ENCODE data around the gene SMOC1. TPM values are rescaled to one million over a fixed set of nuclear protein-coding genes. Genes with fewer than 3 reads are reported as not detected.

SMOC1 gene
- total RNA-seq, 1 experiment from 2014 or later, result 0.68 TPM

GRCh38 chr14:69859591-69859990 lies 19.6 kb upstream of the SMOC1 start:
- H3T11ph ChIP-seq (ENCODE audit: low read length), result no peak overlapping the region
- H3K4me2 ChIP-seq (ENCODE audit: insufficient read depth, insufficient read length, low read length), result no peak overlapping the region
- no peak overlapping the region for H3K56ac ChIP-seq (ENCODE audit: insufficient read length, low read depth, low read length)
- H2BK12ac ChIP-seq (ENCODE audit: insufficient read length, low read depth, low read length), result no peak overlapping the region
- H3K27ac ChIP-seq (ENCODE audit: insufficient read length, low read depth, low read length), result no peak overlapping the region
- peaks cover 7% of the 10 kb centered on the region; the same call in 1 of the 2 replicates for H3K4me1 ChIP-seq (ENCODE audit: insufficient read depth, low read length)
- H3K23me2 ChIP-seq (ENCODE audit: insufficient read length, low read depth, low read length, poor library complexity, severe bottlenecking), result no peaks in the 10 kb centered on the region
- H4K91ac ChIP-seq (ENCODE audit: insufficient read length, low read depth, low read length), result no peak overlapping the region
- H4K8ac ChIP-seq (replicated peaks; ENCODE audit: insufficient read length, low read depth, low read length), result no peak overlapping the region
- no peak overlapping the region for H3K9ac ChIP-seq (ENCODE audit: extremely low read depth, insufficient read length, low read length)
- no peak overlapping the region for H2BK20ac ChIP-seq (ENCODE audit: low read depth, low read length, poor library complexity, severe bottlenecking)
- no peak overlapping the region for H2AFZ ChIP-seq (ENCODE audit: low read length)
- no peak overlapping the region for H3K18ac ChIP-seq (ENCODE audit: insufficient read length, low read depth, low read length)
- no peak for DNase-seq
- Mint-ChIP-seq H3K9me3 (peaks cover 5 to 10% of the 10 kb centered on the region in 2 experiments), H3K4me1 (peaks cover 23 to 36% of the 10 kb centered on the region in 2 experiments), H3K4me3 (no peak overlapping the region; a peak in 1 of 5 replicates), H3K27me3 (ENCODE audit: low read depth) (peaks cover 18% of the 10 kb centered on the region), H3K27ac (no peak overlapping the region), H3K36me3 (ENCODE audit: insufficient read depth in 1 of 3, low read depth in 3 of 3) (peaks cover 1 to 5% (median 3%) of the 10 kb centered on the region in 3 experiments; a peak in 4 of 7 replicates)
- no peak overlapping the region for H3K4ac ChIP-seq (ENCODE audit: low read depth, low read length)
- H3K79me2 ChIP-seq (ENCODE audit: insufficient read depth, low read length), result no peaks in the 10 kb centered on the region
- H3K27me3 ChIP-seq (ENCODE audit: insufficient read depth, low read length), result no peaks in the 10 kb centered on the region
- H2BK5ac ChIP-seq (ENCODE audit: insufficient read length, low read length), result no peak overlapping the region
- WGBS (ENCODE audit: extremely low coverage, insufficient read length, low lambda C conversion rate), result no CpG with 5 or more reads among the region's 14 CpGs
- H3K23ac ChIP-seq (ENCODE audit: insufficient read length, low read depth, low read length), result no peak overlapping the region
- no peak overlapping the region for H2AK5ac ChIP-seq (ENCODE audit: insufficient read length, low read length)
- no peaks in the 10 kb centered on the region for H3K79me1 ChIP-seq (ENCODE audit: insufficient read depth, low read depth, low read length, poor library complexity, severe bottlenecking)
- no peak overlapping the region for H4K5ac ChIP-seq (ENCODE audit: insufficient read length, low read depth, low read length)
- H4K20me1 ChIP-seq (ENCODE audit: control insufficient read depth, insufficient read depth, insufficient read length), result no peaks in the 10 kb centered on the region
- H3K9me3 ChIP-seq (ENCODE audit: control insufficient read depth, low read depth, low read length), result no peaks in the 10 kb centered on the region
- no peak overlapping the region for H2BK15ac ChIP-seq (ENCODE audit: low read depth, low read length)
- H3K14ac ChIP-seq (ENCODE audit: insufficient read depth, low read length), result no peak overlapping the region
- TF ChIP-seq CTCF (conservative IDR thresholded peaks at IDR 0.05), result no peak
- no peak overlapping the region for H2BK120ac ChIP-seq (ENCODE audit: low read depth, low read length, poor library complexity, severe bottlenecking)

Data from H9 (cell line).